Central memory CD8-positive, alpha-beta T cell (primary cell): ENCODE data around the gene SMO.

Experiments
- ATAC-seq: fragments of 150-1000 bp; cut with Tn5 transposase; replicated peaks from 2 replicates; pipeline ENCODE4 v1.10.0; 2022; ENCODE audit warnings: mild to moderate bottlenecking, moderate FRiP score, moderate number of reproducible peaks; ENCODE audit not compliant: poor library complexity, severe bottlenecking; ENCODE audit errors: extremely low read depth
- DNase-seq, 2 donors: peaks; one replicate each; pipeline ENCODE4 v3.0.0; 2021; ENCODE audit warnings: low spot score in 2 of 2
- H3K27ac Mint-ChIP-seq: one replicate; pipeline ENCODE4 v1.8.0; 2022; ENCODE audit warnings: low read depth, mild to moderate bottlenecking, moderate library complexity, mixed read lengths
- H3K27me3 Mint-ChIP-seq: one replicate; pipeline ENCODE4 v1.8.0; 2022; ENCODE audit warnings: mixed read lengths
- H3K36me3 Mint-ChIP-seq: one replicate; pipeline ENCODE4 v1.8.0; 2022; ENCODE audit warnings: mild to moderate bottlenecking, moderate library complexity, mixed read lengths; ENCODE audit not compliant: insufficient read depth
- H3K4me1 Mint-ChIP-seq: one replicate; pipeline ENCODE4 v1.8.0; 2022; ENCODE audit warnings: mixed read lengths
- H3K4me3 Mint-ChIP-seq: one replicate; pipeline ENCODE4 v1.8.0; 2022; ENCODE audit warnings: mild to moderate bottlenecking, moderate library complexity, mixed read lengths
- H3K9me3 Mint-ChIP-seq: one replicate; pipeline ENCODE4 v1.8.0; 2022; ENCODE audit warnings: mixed read lengths

Gene SMO

GRCh38 chr7:129188372-129188891 is at the start of gene SMO:
Gene SMO, plus strand, starts transcription at chr7:129188633. Its CDS starts 519 bp downstream, at chr7:129189152.
- Mint-ChIP-seq H3K9me3 (no peaks in the 10 kb centered on the region), H3K27ac (no peak within 1 kb of the TSS)
- ATAC-seq = peak; percentile 19

GRCh38 chr7:129143724-129144094 is 44.7 kb upstream of the SMO start:
- Mint-ChIP-seq H3K27me3 (peaks cover 24% of the 10 kb centered on the region), H3K27ac (no peak overlapping the region), H3K9me3 (no peaks in the 10 kb centered on the region), H3K4me3 (peak overlapping the region; percentile 87), H3K4me1 (peaks cover 22% of the 10 kb centered on the region), H3K36me3 (peaks cover 2% of the 10 kb centered on the region)
- DNase-seq (no peak), ATAC-seq (no peak)

More at GRCh38 chr7:129188372-129188891, at the start of gene SMO:
- Mint-ChIP-seq H3K27me3 (peaks cover 61% of the 10 kb centered on the region), H3K36me3 (peaks cover 1% of the 10 kb centered on the region), H3K4me3 (peak within 1 kb of the TSS; percentile 51), H3K4me1 (peaks cover 5% of the 10 kb centered on the region)
- DNase-seq = no peak

DNA sequence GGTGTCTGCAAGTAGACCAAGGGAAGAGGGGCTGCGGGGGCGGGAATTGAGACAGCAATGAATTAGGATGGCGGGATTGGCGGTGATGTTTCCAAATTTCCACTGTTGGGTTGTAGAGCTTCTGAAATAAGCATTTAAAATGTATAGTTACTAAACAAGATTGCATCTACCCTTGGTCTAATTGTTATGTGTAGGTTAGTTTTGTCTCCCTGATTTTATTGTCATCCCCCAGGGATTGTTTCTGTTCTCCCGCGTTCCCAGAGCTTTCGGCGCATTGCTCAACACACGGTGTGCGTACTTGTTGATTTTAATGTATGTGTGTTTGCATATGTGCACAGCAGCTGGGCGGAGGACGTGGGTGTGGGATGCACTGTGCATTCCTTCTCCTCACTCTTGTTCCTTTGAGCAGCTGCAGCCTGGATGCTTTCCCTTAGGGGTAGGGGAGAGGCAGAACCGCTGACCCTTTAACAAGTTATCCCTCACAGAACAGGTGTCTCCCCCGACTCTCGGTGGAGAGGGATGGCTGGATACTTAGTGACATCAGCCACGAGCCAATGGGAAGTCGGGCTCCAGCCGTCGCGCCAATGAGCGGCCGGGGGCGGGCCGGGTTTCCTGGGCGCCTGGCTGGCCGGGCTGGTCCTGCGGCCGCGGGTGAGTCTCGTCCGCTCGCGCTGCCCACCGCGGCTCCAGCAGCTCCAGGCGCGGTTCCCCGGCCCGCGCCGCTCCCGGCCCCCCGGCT is 44.2 kb upstream of the SMO start, which contains the start of gene TSPAN33:
Gene TSPAN33, plus strand, starts transcription at position 613 of the 739 bp plus-strand sequence. CDS start 274 bp downstream, outside the sequence.
- H3K27ac Mint-ChIP-seq = peak within 1 kb of the TSS; percentile 58
- H3K27me3 Mint-ChIP-seq = peaks cover 24% of the 10 kb centered on the region
- peaks cover 22% of the 10 kb centered on the region for H3K4me1 Mint-ChIP-seq
- DNase-seq (peak in 1 of 2 donors; percentile 21), ATAC-seq (peak; percentile 88)
- peaks cover 2% of the 10 kb centered on the region for H3K36me3 Mint-ChIP-seq
- H3K9me3 Mint-ChIP-seq = no peaks in the 10 kb centered on the region
- H3K4me3 Mint-ChIP-seq = peak within 1 kb of the TSS; percentile 87

DNA sequence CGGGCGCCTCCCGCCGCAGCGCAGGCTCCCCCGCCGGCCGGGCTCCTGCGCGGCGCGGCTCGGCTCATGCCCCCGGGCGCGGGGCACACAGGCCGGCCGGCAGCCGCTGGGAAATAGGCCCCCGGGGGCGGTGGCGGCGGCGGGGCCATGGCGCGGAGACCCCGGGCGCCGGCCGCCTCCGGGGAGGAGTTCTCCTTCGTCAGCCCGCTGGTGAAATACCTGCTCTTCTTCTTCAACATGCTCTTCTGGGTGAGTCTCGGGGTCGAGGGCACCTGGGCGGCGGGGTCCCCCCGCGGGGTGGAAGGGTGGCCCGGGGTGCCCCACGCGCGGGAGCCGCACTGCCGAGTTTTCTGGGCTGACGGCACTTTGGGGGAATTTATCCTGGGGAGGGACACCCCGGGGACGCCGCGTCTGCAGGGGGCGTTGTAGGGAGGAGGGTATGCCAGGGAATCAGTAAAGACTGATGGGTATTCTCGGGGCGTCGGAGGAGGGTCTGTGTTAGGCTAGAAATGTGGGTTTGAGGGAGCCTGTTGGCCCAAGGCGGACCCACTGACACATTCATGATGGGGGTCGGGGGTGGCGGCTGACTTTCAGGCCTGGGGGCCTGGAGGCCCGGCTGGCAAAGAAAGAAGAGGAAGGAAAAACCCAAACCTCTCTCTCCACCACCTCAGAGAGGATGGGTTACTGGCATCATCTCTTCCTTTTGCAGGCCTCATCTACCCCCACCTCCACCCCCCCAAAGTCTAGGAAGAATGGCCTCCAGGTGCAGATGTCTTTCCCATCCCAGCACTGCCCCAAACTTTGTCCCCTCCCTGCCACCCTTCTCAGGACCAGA is 43.4 kb upstream of the SMO start:
- ATAC-seq (peak; percentile 24), DNase-seq (no peak)
- peaks cover 2% of the 10 kb centered on the region for H3K36me3 Mint-ChIP-seq
- H3K4me3 Mint-ChIP-seq = peak overlapping the region; percentile 87
- no peaks in the 10 kb centered on the region for H3K9me3 Mint-ChIP-seq
- H3K4me1 Mint-ChIP-seq = peaks cover 22% of the 10 kb centered on the region
- H3K27ac Mint-ChIP-seq = no peak overlapping the region
- H3K27me3 Mint-ChIP-seq = peaks cover 24% of the 10 kb centered on the region

DNA sequence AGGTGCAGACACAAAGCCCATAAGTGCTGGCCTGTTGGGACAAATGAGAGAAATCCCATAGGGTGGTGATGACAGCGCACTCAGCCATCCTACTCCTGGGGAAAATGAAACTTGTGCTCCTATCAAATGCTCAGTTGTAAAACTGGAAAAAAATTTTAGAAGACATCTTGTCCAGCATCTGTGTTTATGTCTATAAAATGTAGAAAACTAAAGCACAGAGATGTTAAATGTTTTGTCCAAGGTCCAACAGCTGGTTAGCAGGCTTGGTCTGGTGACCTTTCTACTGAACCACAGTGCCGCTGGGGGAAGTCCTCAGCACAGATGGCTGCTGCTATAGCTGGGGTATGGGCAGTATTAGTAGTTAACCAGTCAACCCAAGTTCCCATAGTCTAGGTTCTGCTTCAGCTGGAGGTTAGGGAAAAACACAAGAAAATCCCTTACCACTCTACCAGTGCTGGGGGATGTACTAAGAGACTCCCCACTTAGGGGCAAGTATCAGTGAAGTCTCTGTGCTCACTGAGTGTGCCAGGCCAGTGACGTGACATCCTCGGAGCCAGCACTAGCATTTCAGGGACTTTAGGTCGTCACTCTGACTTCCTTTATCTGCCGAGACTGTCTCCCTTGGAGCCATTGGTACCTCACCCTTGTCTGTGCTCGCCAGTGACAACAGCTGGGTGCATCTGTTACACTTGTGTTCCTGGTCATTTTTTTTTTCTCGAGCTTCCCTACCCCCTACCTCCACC is 42.0 kb upstream of the SMO start:
- Mint-ChIP-seq H3K27ac (no peak overlapping the region), H3K4me1 (peaks cover 22% of the 10 kb centered on the region), H3K9me3 (no peaks in the 10 kb centered on the region), H3K27me3 (peaks cover 24% of the 10 kb centered on the region), H3K36me3 (peaks cover 2% of the 10 kb centered on the region), H3K4me3 (peak overlapping the region; percentile 87)
- DNase-seq = no peak
- no peak for ATAC-seq

- no peak overlapping the region for H3K27ac Mint-ChIP-seq
- ATAC-seq = no peak
Measured at GRCh38 chr7:129147731-129148130, 40.7 kb upstream of the SMO start.

GRCh38 chr7:129149511-129149910 is 38.9 kb upstream of the SMO start:
- no peak overlapping the region for H3K27ac Mint-ChIP-seq
- no peak for ATAC-seq
- DNase-seq = no peak
- no peaks in the 10 kb centered on the region for H3K9me3 Mint-ChIP-seq
- no peaks in the 10 kb centered on the region for H3K36me3 Mint-ChIP-seq
- H3K4me3 Mint-ChIP-seq = no peak overlapping the region
- peaks cover 12% of the 10 kb centered on the region for H3K4me1 Mint-ChIP-seq
- H3K27me3 Mint-ChIP-seq = no peaks in the 10 kb centered on the region

More at GRCh38 chr7:129147731-129148130, 40.7 kb upstream of the SMO start:
- no peak for DNase-seq
- Mint-ChIP-seq H3K4me1 (peaks cover 22% of the 10 kb centered on the region), H3K36me3 (peaks cover 2% of the 10 kb centered on the region), H3K9me3 (no peaks in the 10 kb centered on the region), H3K4me3 (no peak overlapping the region), H3K27me3 (peaks cover 15% of the 10 kb centered on the region)

- no peak for ATAC-seq
- no peaks in the 10 kb centered on the region for H3K36me3 Mint-ChIP-seq
- no peaks in the 10 kb centered on the region for H3K27me3 Mint-ChIP-seq
- no peaks in the 10 kb centered on the region for H3K9me3 Mint-ChIP-seq
- DNase-seq = no peak
- peaks cover 7% of the 10 kb centered on the region for H3K4me1 Mint-ChIP-seq
- H3K27ac Mint-ChIP-seq = no peak overlapping the region
- no peak overlapping the region for H3K4me3 Mint-ChIP-seq
Measured at GRCh38 chr7:129150199-129150996, 38.0 kb upstream of the SMO start.

DNA sequence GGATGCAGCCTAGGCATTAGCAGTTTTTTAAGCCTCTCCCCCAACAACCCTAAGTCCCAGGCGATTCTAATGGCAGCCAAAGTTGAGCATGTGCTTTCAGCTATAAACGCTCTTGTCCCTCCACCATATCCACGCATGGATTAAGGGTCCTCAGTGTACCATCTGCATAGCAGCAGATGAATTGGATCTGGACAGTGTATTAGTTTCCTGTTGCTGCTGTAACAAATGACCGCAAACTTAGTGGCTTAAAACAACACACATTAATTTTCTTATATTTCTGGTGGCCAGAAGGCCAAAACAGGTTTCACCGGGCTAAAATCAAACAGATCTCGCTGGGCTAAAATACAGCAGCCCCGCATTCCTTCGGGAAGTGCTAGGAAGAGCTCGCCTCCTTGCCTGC is 30.8 kb upstream of the SMO start:
- H3K36me3 Mint-ChIP-seq = peaks cover 2% of the 10 kb centered on the region
- no peaks in the 10 kb centered on the region for H3K9me3 Mint-ChIP-seq
- H3K27ac Mint-ChIP-seq = no peak overlapping the region
- no peaks in the 10 kb centered on the region for H3K27me3 Mint-ChIP-seq
- ATAC-seq (no peak), DNase-seq (no peak)
- H3K4me3 Mint-ChIP-seq = no peak overlapping the region
- no peaks in the 10 kb centered on the region for H3K4me1 Mint-ChIP-seq

DNA sequence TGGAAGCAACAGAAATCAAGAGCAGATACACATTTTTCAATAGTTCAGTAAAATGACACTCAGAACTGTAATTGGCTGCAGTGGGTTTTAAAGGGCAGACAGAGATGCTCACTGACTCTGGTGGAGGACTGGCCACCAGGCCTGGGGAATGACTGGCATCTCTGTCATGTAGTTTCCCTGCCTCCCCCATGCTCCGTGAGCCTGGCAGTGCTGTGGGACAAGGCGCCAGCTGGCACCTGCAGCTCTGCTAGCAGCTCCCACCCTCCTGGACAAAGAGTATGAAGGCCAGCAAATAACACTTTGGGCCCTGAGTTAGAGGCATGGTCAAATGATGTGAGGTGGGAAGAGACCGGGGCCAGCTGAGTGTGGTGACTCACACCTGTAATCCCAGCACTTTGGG is 28.9 kb upstream of the SMO start:
- no peak for ATAC-seq
- Mint-ChIP-seq H3K27ac (no peak overlapping the region), H3K4me1 (no peaks in the 10 kb centered on the region), H3K9me3 (no peaks in the 10 kb centered on the region), H3K36me3 (peaks cover 2% of the 10 kb centered on the region), H3K27me3 (no peaks in the 10 kb centered on the region), H3K4me3 (no peak overlapping the region)
- no peak for DNase-seq

GRCh38 chr7:129160161-129160905 is 28.1 kb upstream of the SMO start:
- H3K9me3 Mint-ChIP-seq = no peaks in the 10 kb centered on the region
- no peaks in the 10 kb centered on the region for H3K27me3 Mint-ChIP-seq
- H3K36me3 Mint-ChIP-seq = peaks cover 5% of the 10 kb centered on the region
- no peaks in the 10 kb centered on the region for H3K4me1 Mint-ChIP-seq
- no peak overlapping the region for H3K4me3 Mint-ChIP-seq
- no peak overlapping the region for H3K27ac Mint-ChIP-seq
- DNase-seq = no peak
- ATAC-seq = no peak
